Karpas-422 (cell line): ENCODE measurements around the gene MOV10L1. TPM values are rescaled to one million over a fixed set of nuclear protein-coding genes. Genes with fewer than 3 reads are reported as not detected.

Source experiments
- DNase-seq: peaks from one replicate; pipeline ENCODE4 v3.0.0-alpha.2; 2015
- H2AFZ ChIP-seq: fragments of 200-600 bp; sonication (generic); 2 replicates; pipeline ENCODE4 v1.6.1; 2014; ENCODE audit warnings: antibody characterized with exemption, low read length, mixed read lengths
- H3K27ac ChIP-seq: fragments of 200-600 bp; sonication (generic); 2 replicates; pipeline ENCODE4 v1.5.1; 2014; ENCODE audit warnings: mild to moderate bottlenecking, low read length, moderate library complexity
- H3K27me3 ChIP-seq: fragments of 200-600 bp; sonication (generic); 2 replicates; pipeline ENCODE4 v1.6.1; 2014; ENCODE audit warnings: low read length, mixed read lengths
- H3K36me3 ChIP-seq: fragments of 200-600 bp; sonication (generic); 2 replicates; pipeline ENCODE4 v1.6.1; 2014; ENCODE audit warnings: low read length, mixed read lengths; ENCODE audit not compliant: insufficient read depth
- H3K4me1 ChIP-seq: fragments of 200-600 bp; sonication (generic); 2 replicates; pipeline ENCODE4 v1.6.1; 2014; ENCODE audit warnings: mild to moderate bottlenecking, low read length, mixed read lengths
- H3K4me2 ChIP-seq: fragments of 200-600 bp; sonication (generic); 2 replicates; pipeline ENCODE4 v1.6.1; 2014; ENCODE audit warnings: low read length, low read depth, mild to moderate bottlenecking; ENCODE audit not compliant: poor library complexity, severe bottlenecking
- H3K4me3 ChIP-seq: fragments of 200-600 bp; sonication (generic); 2 replicates; pipeline ENCODE4 v1.5.1; 2014; ENCODE audit warnings: mild to moderate bottlenecking, antibody characterized with exemption, low read length, mixed read lengths
- H3K79me2 ChIP-seq: fragments of 200-600 bp; sonication (generic); 2 replicates; pipeline ENCODE4 v1.6.1; 2014; ENCODE audit warnings: mild to moderate bottlenecking, low read length, mixed read lengths
- H3K9ac ChIP-seq: fragments of 200-600 bp; sonication (generic); 2 replicates; pipeline ENCODE4 v1.6.0; 2014; ENCODE audit warnings: low read length
- H3K9me2 ChIP-seq: fragments of 200-600 bp; sonication (generic), shearing (Covaris generic); replicated peaks from 2 replicates; pipeline ENCODE4 v1.6.0; 2014; ENCODE audit warnings: mild to moderate bottlenecking, low read length, moderate library complexity; ENCODE audit not compliant: insufficient read depth
- H3K9me3 ChIP-seq: fragments of 300-700, 200-600 bp; sonication (generic); 2 replicates; pipeline ENCODE4 v1.6.1; 2014; ENCODE audit warnings: low read length, mixed read lengths
- H4K20me1 ChIP-seq: fragments of 200-600 bp; sonication (generic); 2 replicates; pipeline ENCODE4 v1.6.1; 2014; ENCODE audit warnings: mild to moderate bottlenecking, antibody characterized with exemption, low read length, low read depth; ENCODE audit not compliant: insufficient read depth
- total RNA-seq: library from RNA; depleted of rRNA; stranded (reverse); fragments of >200 nt; shearing (Covaris generic); gene quantifications from 2 replicates; pipeline ENCODE4 v1.2.3, GENCODE V29; 2014; ENCODE audit warnings: low replicate concordance

The MOV10L1 gene
- total RNA-seq, 1 experiment from 2014 or later: 2.9 TPM

DNA sequence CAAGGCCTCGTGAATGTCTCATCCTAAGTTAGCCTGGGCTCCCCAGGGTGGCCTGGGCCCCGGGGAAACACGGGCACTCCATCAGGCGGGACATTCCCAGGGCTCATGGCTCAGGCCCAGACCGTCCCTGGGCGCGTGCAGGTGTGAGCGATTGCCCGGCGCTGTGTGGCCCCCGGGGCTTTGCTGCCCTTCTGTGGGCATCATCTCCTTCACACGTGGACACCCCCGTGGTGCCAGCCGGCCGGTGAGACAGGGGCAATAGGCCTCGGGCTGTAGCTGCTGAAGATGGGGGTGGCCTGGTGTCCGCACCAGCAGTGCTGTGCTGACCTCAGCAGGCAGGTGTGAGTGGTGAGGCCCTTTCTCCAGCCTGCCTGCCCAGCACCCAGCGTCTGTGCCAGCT lies 106.5 kb downstream of the MOV10L1 start:
- H4K20me1 ChIP-seq: no peaks in the 10 kb centered on the region
- H3K9me2 ChIP-seq: no peaks in the 10 kb centered on the region
- DNase-seq: no peak
- H3K9me3 ChIP-seq: no peaks in the 10 kb centered on the region
- H3K27ac ChIP-seq: peak overlapping the region; percentile 71
- H3K4me3 ChIP-seq: no peak overlapping the region
- peaks cover 25% of the 10 kb centered on the region for H3K79me2 ChIP-seq
- H3K4me2 ChIP-seq: no peak overlapping the region
- 0 out of 2 replicates have a peak, but pooled peaks cover 5% of the 10 kb centered on the region for H3K36me3 ChIP-seq
- H3K9ac ChIP-seq: no peak overlapping the region
- no peaks in the 10 kb centered on the region for H3K27me3 ChIP-seq
- H3K4me1 ChIP-seq: peaks cover 69% of the 10 kb centered on the region
- H2AFZ ChIP-seq: no peak overlapping the region

DNA sequence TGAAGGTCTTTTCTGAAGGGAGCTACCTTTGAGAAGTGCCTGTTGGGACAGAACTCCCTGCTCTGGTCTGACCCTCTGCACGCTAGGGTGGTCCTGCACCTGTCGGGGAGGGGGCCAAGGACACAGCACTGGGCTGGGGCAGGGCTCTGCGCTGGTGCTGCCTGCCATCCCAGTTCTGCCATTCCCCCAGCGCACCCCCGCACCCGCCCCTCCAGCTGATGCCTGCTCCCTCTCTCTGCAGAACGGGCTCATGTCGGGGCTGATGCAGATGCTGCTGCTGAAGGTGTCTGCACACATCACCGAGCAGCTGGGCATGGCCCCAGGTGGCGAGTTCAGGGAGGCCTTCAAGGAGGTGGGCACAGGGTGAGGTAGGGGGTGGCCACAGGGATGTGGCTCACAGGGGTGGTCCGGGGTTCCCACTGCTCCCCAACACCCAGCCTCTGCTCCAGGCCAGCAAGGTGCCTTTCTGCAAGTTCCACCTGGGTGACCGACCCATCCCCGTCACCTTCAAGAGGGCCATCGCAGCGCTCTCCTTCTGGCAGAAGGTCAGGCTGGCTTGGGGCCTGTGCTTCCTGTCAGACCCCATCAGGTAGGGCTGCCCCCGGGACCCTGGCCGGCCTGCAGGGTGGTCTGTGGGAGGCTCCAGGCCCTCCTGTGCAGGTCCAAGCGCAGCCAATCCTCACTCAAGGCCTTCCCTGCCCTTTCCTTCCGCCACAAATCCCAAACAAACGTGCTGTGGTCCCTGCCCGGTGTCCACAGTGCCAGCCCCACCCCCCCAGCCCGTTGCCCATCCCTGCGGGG lies 107.4 kb downstream of the MOV10L1 start:
- H3K27me3 ChIP-seq: no peaks in the 10 kb centered on the region
- peaks cover 3% of the 10 kb centered on the region; the same call in 1 of the 2 replicates for H4K20me1 ChIP-seq
- peaks cover 61% of the 10 kb centered on the region for H3K4me1 ChIP-seq
- peaks cover 28% of the 10 kb centered on the region for H3K79me2 ChIP-seq
- H3K27ac ChIP-seq: peak overlapping the region; percentile 71; the same call in 1 of the 2 replicates
- no peak overlapping the region for H2AFZ ChIP-seq
- no peak overlapping the region for H3K4me2 ChIP-seq
- H3K9ac ChIP-seq: no peak overlapping the region
- H3K9me3 ChIP-seq: no peaks in the 10 kb centered on the region
- no peaks in the 10 kb centered on the region for H3K9me2 ChIP-seq
- H3K36me3 ChIP-seq: 0 out of 2 replicates have a peak, but pooled peaks cover 5% of the 10 kb centered on the region
- H3K4me3 ChIP-seq: no peak overlapping the region
- DNase-seq: no peak

DNA sequence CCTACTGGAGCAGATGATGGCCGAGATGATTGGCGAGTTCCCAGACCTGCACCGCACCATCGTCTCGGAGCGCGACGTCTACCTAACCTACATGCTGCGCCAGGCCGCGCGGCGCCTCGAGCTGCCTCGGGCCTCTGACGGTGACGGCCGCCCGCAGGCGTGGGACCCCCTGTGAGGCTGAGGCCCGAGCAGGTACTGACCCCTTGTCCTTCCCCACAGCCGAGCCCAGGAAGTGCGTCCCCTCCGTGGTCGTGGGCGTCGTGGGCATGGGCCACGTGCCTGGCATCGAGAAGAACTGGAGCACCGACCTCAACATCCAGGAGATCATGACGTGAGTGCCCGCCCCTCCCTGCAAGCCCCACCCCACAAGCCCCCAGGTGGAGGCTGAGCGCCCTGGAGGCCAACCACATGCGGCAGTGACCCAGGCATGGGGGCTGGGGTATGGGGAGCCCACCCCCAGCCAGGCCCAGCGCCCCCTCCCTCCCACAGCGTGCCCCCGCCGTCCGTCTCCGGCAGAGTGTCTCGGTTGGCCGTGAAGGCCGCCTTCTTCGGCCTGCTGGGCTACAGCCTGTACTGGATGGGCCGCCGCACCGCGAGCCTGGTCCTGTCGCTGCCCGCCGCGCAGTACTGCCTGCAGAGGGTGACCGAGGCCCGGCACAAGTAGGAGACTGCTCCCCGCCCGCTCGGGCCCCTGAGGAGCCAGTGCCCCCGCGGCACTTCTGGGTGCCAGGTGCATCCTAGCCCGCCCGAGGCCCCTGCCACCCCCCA lies 108.2 kb downstream of the MOV10L1 start:
- H3K27ac ChIP-seq: no peak overlapping the region
- no peak for DNase-seq
- H3K9ac ChIP-seq: no peak overlapping the region
- H4K20me1 ChIP-seq: peaks cover 3% of the 10 kb centered on the region; the same call in 1 of the 2 replicates
- H3K9me3 ChIP-seq: no peaks in the 10 kb centered on the region
- H2AFZ ChIP-seq: no peak overlapping the region
- no peak overlapping the region for H3K4me2 ChIP-seq
- no peak overlapping the region for H3K4me3 ChIP-seq
- H3K36me3 ChIP-seq: 0 out of 2 replicates have a peak, but pooled peaks cover 5% of the 10 kb centered on the region
- peaks cover 28% of the 10 kb centered on the region for H3K79me2 ChIP-seq
- no peaks in the 10 kb centered on the region for H3K9me2 ChIP-seq
- peaks cover 61% of the 10 kb centered on the region for H3K4me1 ChIP-seq
- H3K27me3 ChIP-seq: no peaks in the 10 kb centered on the region

DNA sequence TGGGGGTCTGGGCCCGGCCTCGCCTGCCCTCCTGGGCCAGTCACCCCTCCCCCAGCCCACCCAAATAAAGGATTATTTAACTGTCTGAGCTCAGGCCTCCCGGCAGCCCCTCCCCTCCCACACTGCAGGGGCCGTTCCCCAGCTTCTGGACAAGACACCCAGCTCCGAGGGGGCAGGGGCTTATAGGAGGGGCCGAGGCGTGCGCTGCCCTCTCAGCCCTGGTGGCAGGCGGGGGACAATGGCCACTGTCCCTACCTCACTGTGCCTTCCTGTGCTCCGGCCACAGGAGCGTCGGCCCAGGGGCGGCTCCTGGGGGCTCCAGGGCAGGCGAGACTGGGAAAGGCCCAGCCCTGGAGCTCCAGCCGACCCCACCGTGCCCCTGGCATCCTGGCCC lies 108.8 kb downstream of the MOV10L1 start:
- Histone ChIP-seq H3K4me3 (no peak overlapping the region), H3K4me1 (peaks cover 61% of the 10 kb centered on the region), H3K9ac (no peak overlapping the region), H4K20me1 (peaks cover 3% of the 10 kb centered on the region; the same call in 1 of the 2 replicates), H2AFZ (no peak overlapping the region), H3K4me2 (no peak overlapping the region), H3K9me2 (no peaks in the 10 kb centered on the region), H3K9me3 (no peaks in the 10 kb centered on the region), H3K36me3 (peaks cover 5% of the 10 kb centered on the region; the same call in 1 of the 2 replicates), H3K27me3 (no peaks in the 10 kb centered on the region), H3K79me2 (peaks cover 28% of the 10 kb centered on the region), H3K27ac (no peak overlapping the region)
- DNase-seq: no peak

DNA sequence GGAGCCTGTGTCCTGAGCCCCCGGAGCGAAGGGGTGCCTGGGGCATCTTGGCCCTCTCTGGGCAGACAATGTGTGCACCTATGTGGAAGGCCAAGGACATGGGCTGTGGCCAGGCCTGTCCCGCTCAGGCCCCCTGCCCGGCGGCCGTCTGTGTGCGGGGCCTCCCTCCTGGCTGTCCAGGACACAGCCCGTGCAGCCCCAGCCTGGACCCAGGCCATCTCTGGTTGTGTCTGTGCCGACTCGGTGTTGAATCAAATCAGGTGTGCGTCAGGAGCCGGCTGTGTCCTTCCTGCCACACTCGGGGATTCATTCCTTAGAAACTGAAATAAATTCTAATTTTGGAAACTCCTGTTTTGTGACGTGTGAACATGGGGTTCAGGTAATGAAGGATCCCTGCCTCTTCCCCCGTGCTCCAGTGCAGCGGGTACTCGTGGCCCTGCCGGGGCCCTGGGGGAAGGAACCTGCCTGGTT lies 109.5 kb downstream of the MOV10L1 start:
- Histone ChIP-seq H3K36me3 (peaks cover 5% of the 10 kb centered on the region; the same call in 1 of the 2 replicates), H3K4me1 (peaks cover 59% of the 10 kb centered on the region), H3K27ac (peak overlapping the region; percentile 61), H3K9me2 (no peaks in the 10 kb centered on the region), H3K27me3 (no peaks in the 10 kb centered on the region), H3K9me3 (no peaks in the 10 kb centered on the region), H2AFZ (no peak overlapping the region), H3K4me3 (peak overlapping the region; percentile 68; the same call in 1 of the 2 replicates), H3K4me2 (peak overlapping the region; percentile 78), H3K79me2 (peaks cover 32% of the 10 kb centered on the region), H4K20me1 (peaks cover 3% of the 10 kb centered on the region; the same call in 1 of the 2 replicates), H3K9ac (peak overlapping the region; percentile 74)
- no peak for DNase-seq

DNA sequence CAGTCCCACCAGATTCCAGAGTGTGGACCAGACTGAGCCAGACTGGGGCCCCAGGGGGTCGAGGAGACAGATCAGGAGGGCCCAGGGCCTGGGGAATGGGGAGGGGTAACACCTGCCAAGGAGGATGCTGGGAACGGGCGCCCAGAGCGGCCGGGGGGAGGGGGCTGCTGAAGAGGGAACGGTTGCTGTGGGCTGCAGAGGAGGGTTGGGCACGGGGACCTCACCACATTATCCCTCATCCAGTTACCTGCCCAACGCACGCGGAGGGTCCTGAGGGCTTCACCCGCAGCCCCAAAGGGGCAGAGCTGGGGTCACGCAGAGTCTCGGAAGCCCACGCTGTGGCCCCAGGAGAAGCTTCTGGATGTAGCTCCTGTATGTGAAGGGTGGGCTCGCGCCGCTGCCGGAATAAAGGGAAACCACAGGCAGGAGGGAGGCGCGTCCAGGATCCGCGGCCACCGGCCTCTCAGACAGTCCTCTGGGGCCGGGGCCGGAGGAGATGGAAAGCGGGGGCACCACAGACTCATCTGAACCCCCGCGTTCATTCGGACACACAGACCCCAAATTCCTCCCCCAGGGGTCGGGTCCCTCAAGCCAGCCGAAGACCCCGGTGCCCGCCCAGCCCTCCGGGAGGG lies 110.1 kb downstream of the MOV10L1 start:
- H3K27ac ChIP-seq: peak overlapping the region; percentile 61
- H3K79me2 ChIP-seq: peaks cover 28% of the 10 kb centered on the region
- peaks cover 3% of the 10 kb centered on the region; the same call in 1 of the 2 replicates for H4K20me1 ChIP-seq
- DNase-seq: peak; percentile 62
- no peak overlapping the region for H2AFZ ChIP-seq
- H3K36me3 ChIP-seq: no peaks in the 10 kb centered on the region; the same call in 1 of the 2 replicates
- H3K4me1 ChIP-seq: peaks cover 57% of the 10 kb centered on the region
- no peaks in the 10 kb centered on the region for H3K9me3 ChIP-seq
- H3K27me3 ChIP-seq: no peaks in the 10 kb centered on the region
- peak overlapping the region; percentile 68 for H3K4me3 ChIP-seq
- H3K9ac ChIP-seq: peak overlapping the region; percentile 74
- no peaks in the 10 kb centered on the region for H3K9me2 ChIP-seq
- peak overlapping the region; percentile 78 for H3K4me2 ChIP-seq

DNA sequence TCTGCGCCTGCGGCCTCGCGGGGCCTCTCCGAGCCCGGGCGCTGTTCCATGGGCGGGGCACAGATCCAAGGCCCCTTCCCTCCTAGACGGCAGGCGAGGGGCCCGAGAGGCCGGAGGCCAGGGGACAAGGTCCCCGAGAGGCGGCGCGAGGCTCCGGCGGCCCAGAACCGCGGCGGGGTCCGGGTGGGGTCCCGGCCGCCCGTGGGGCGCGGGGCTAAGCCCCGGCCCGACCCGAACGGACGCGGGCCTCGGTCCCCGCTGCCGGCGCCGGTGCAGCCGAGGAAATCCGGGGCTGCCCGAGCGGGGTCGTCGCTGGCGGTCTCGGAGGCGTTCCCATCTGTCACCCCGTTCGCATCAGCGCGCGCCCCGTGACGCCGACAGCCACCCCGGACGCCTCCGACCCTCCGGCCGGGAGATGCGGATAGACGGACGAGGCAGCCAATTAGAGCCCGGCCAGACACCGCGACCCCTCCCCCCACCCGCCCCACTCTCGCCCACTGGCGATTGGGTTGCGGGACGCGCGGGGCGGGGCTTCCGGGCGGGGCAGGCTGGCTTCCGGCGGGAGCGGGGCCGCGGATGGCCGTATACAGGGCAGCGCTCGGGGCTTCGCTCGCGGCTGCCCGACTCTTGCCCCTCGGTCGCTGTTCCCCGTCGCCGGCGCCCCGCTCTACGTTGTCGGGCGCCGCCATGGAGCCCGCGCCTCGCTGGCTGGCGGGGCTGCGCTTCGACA lies 110.8 kb downstream of the MOV10L1 start, which contains the start of gene SELENOO:
SELENOO (plus strand) TSS at position 551 of the 730 bp plus-strand sequence; CDS start at position 577, 26 bp downstream.
- peak; percentile 98 for DNase-seq
- H2AFZ ChIP-seq: no peak within 1 kb of the TSS
- H3K4me1 ChIP-seq: peaks cover 60% of the 10 kb centered on the region
- H3K79me2 ChIP-seq: peaks cover 28% of the 10 kb centered on the region
- peak within 1 kb of the TSS; percentile 92 for H3K4me3 ChIP-seq
- peaks cover 3% of the 10 kb centered on the region; the same call in 1 of the 2 replicates for H4K20me1 ChIP-seq
- peak within 1 kb of the TSS; percentile 81 for H3K27ac ChIP-seq
- H3K9me2 ChIP-seq: no peaks in the 10 kb centered on the region
- H3K36me3 ChIP-seq: no peaks in the 10 kb centered on the region; the same call in 1 of the 2 replicates
- no peaks in the 10 kb centered on the region for H3K27me3 ChIP-seq
- H3K9ac ChIP-seq: peak within 1 kb of the TSS; percentile 87
- peak within 1 kb of the TSS; percentile 92 for H3K4me2 ChIP-seq
- no peaks in the 10 kb centered on the region for H3K9me3 ChIP-seq
